Muscle layer of duodenum (tissue), 2 donors: ENCODE results near the gene DIAPH2.

ENCODE experiments used
- H3K27ac ChIP-seq: one replicate; pipeline ENCODE4 v1.7.0; 2013; ENCODE audit warnings: mild to moderate bottlenecking, low read length
- H3K27me3 ChIP-seq: one replicate; pipeline ENCODE4 v1.7.0; 2013; ENCODE audit warnings: low read depth, mild to moderate bottlenecking, control low read depth, low read length
- H3K36me3 ChIP-seq, 2 donors: one replicate each; pipeline ENCODE4 v1.7.0; 2013; ENCODE audit warnings: low read length in 2 of 2, control low read depth in 1 of 2, mild to moderate bottlenecking in 1 of 2; ENCODE audit not compliant: insufficient read depth in 2 of 2, control insufficient read depth in 1 of 2
- H3K4me1 ChIP-seq, 2 donors: one replicate each; pipeline ENCODE4 v1.7.0; 2013; ENCODE audit warnings: low read length in 2 of 2, mild to moderate bottlenecking in 2 of 2, control low read depth in 1 of 2, moderate library complexity in 1 of 2; ENCODE audit not compliant: insufficient read depth in 2 of 2, control insufficient read depth in 1 of 2
- H3K4me3 ChIP-seq, 2 donors: one replicate each; pipeline ENCODE4 v1.7.0; 2013; ENCODE audit warnings: low read length in 2 of 2, low read depth in 1 of 2, mild to moderate bottlenecking in 1 of 2
- H3K9me3 ChIP-seq, 2 donors: one replicate each; pipeline ENCODE4 v1.7.0; 2013; ENCODE audit warnings: low read length in 2 of 2, control low read depth in 1 of 2, mild to moderate bottlenecking in 1 of 2; ENCODE audit not compliant: control insufficient read depth in 1 of 2
- donor health status: healthy.

Gene DIAPH2

GRCh38 chrX:96763608-96764007 is 79.0 kb downstream of the DIAPH2 start:
- H3K9me3 ChIP-seq: no peaks in the 10 kb centered on the region
- no peaks in the 10 kb centered on the region for H3K4me1 ChIP-seq
- no peaks in the 10 kb centered on the region for H3K36me3 ChIP-seq
- no peaks in the 10 kb centered on the region for H3K27me3 ChIP-seq
- H3K27ac ChIP-seq: no peak overlapping the region
- no peak overlapping the region for H3K4me3 ChIP-seq

- H3K36me3 ChIP-seq: no peaks in the 10 kb centered on the region
- H3K27me3 ChIP-seq: no peaks in the 10 kb centered on the region
- H3K27ac ChIP-seq: no peak overlapping the region
- no peak overlapping the region for H3K4me3 ChIP-seq
- no peaks in the 10 kb centered on the region for H3K4me1 ChIP-seq
- no peaks in the 10 kb centered on the region for H3K9me3 ChIP-seq
Observed at GRCh38 chrX:96764864-96765263, 80.2 kb downstream of the DIAPH2 start.

- Histone ChIP-seq H3K9me3 (no peaks in the 10 kb centered on the region), H3K27ac (no peak overlapping the region), H3K4me1 (no peaks in the 10 kb centered on the region), H3K4me3 (no peak overlapping the region), H3K27me3 (no peaks in the 10 kb centered on the region), H3K36me3 (no peaks in the 10 kb centered on the region)
Observed at GRCh38 chrX:96770315-96770714, 85.7 kb downstream of the DIAPH2 start.

GRCh38 chrX:96771486-96771885 is 86.8 kb downstream of the DIAPH2 start:
- Histone ChIP-seq H3K9me3 (no peaks in the 10 kb centered on the region), H3K4me1 (no peaks in the 10 kb centered on the region)

GRCh38 chrX:96774116-96774515 is 89.5 kb downstream of the DIAPH2 start:
- no peaks in the 10 kb centered on the region for H3K36me3 ChIP-seq

More at GRCh38 chrX:96771486-96771885, 86.8 kb downstream of the DIAPH2 start:
- Histone ChIP-seq H3K36me3 (no peaks in the 10 kb centered on the region), H3K27ac (no peak overlapping the region), H3K27me3 (no peaks in the 10 kb centered on the region), H3K4me3 (no peak overlapping the region)

GRCh38 chrX:96776966-96777365 is 92.3 kb downstream of the DIAPH2 start:
- Histone ChIP-seq H3K27me3 (no peaks in the 10 kb centered on the region), H3K36me3 (no peaks in the 10 kb centered on the region), H3K9me3 (no peaks in the 10 kb centered on the region), H3K27ac (no peak overlapping the region), H3K4me3 (no peak overlapping the region), H3K4me1 (no peaks in the 10 kb centered on the region)

More at GRCh38 chrX:96774116-96774515, 89.5 kb downstream of the DIAPH2 start:
- Histone ChIP-seq H3K4me1 (no peaks in the 10 kb centered on the region), H3K27ac (no peak overlapping the region), H3K27me3 (no peaks in the 10 kb centered on the region), H3K4me3 (no peak overlapping the region), H3K9me3 (no peaks in the 10 kb centered on the region)

- no peaks in the 10 kb centered on the region for H3K4me1 ChIP-seq
- no peaks in the 10 kb centered on the region for H3K36me3 ChIP-seq
- H3K27ac ChIP-seq: no peak overlapping the region
- no peaks in the 10 kb centered on the region for H3K9me3 ChIP-seq
- H3K4me3 ChIP-seq: no peak overlapping the region
- no peaks in the 10 kb centered on the region for H3K27me3 ChIP-seq
Observed at GRCh38 chrX:96791559-96791958, 106.9 kb downstream of the DIAPH2 start.

- Histone ChIP-seq H3K36me3 (no peaks in the 10 kb centered on the region), H3K27ac (no peak overlapping the region), H3K4me1 (no peaks in the 10 kb centered on the region), H3K9me3 (no peaks in the 10 kb centered on the region), H3K27me3 (no peaks in the 10 kb centered on the region), H3K4me3 (no peak overlapping the region)
Observed at GRCh38 chrX:96792047-96792446, 107.4 kb downstream of the DIAPH2 start.

GRCh38 chrX:96798982-96799381 is 114.3 kb downstream of the DIAPH2 start:
- H3K9me3 ChIP-seq: no peaks in the 10 kb centered on the region
- H3K36me3 ChIP-seq: no peaks in the 10 kb centered on the region
- H3K4me3 ChIP-seq: no peak overlapping the region
- H3K4me1 ChIP-seq: no peaks in the 10 kb centered on the region
- no peaks in the 10 kb centered on the region for H3K27me3 ChIP-seq
- no peak overlapping the region for H3K27ac ChIP-seq

GRCh38 chrX:96807318-96807717 is 122.7 kb downstream of the DIAPH2 start:
- H3K36me3 ChIP-seq: no peaks in the 10 kb centered on the region
- H3K4me1 ChIP-seq: no peaks in the 10 kb centered on the region
- H3K9me3 ChIP-seq: no peaks in the 10 kb centered on the region
- no peak overlapping the region for H3K27ac ChIP-seq
- H3K27me3 ChIP-seq: no peaks in the 10 kb centered on the region
- no peak overlapping the region for H3K4me3 ChIP-seq

- Histone ChIP-seq H3K27me3 (no peaks in the 10 kb centered on the region), H3K36me3 (no peaks in the 10 kb centered on the region), H3K27ac (no peak overlapping the region), H3K9me3 (no peaks in the 10 kb centered on the region), H3K4me3 (no peak overlapping the region), H3K4me1 (no peaks in the 10 kb centered on the region)
Observed at GRCh38 chrX:96820935-96821334, 136.3 kb downstream of the DIAPH2 start.

GRCh38 chrX:96824166-96824565 is 139.5 kb downstream of the DIAPH2 start:
- Histone ChIP-seq H3K27me3 (no peaks in the 10 kb centered on the region), H3K27ac (no peak overlapping the region), H3K36me3 (no peaks in the 10 kb centered on the region), H3K9me3 (no peaks in the 10 kb centered on the region), H3K4me1 (no peaks in the 10 kb centered on the region), H3K4me3 (no peak overlapping the region)
